Mesothelial cell of epicardium (in vitro differentiated cells): ENCODE results near the gene AKT1S1. TPM values are rescaled to one million over a fixed set of nuclear protein-coding genes. Genes with fewer than 3 reads are reported as not detected.

Experiments used
- DNase-seq, 2 experiments: peaks; one replicate each; pipeline ENCODE4 v3.0.0; 2021; ENCODE audit warnings: low spot score in 2 of 2; ENCODE audit not compliant: unreplicated experiment in 2 of 2
- H3K27ac Mint-ChIP-seq: 2 replicates; pipeline ENCODE4 v1.8.0; 2021; ENCODE audit warnings: mixed read lengths
- H3K27me3 Mint-ChIP-seq: 2 replicates; pipeline ENCODE4 v1.8.0; 2021; ENCODE audit warnings: low read depth, mixed read lengths
- H3K36me3 Mint-ChIP-seq: 2 replicates; pipeline ENCODE4 v1.8.0; 2021; ENCODE audit warnings: mixed read lengths
- H3K4me1 Mint-ChIP-seq: 2 replicates; pipeline ENCODE4 v1.8.0; 2021; ENCODE audit warnings: mixed read lengths
- H3K4me3 Mint-ChIP-seq: 2 replicates; pipeline ENCODE4 v1.8.0; 2021; ENCODE audit warnings: mild to moderate bottlenecking, moderate library complexity, mixed read lengths
- H3K9me3 Mint-ChIP-seq: 2 replicates; pipeline ENCODE4 v1.8.0; 2021; ENCODE audit warnings: mixed read lengths
- total RNA-seq: library from RNA; stranded (reverse); gene quantifications from 3 replicates; pipeline ENCODE4 v1.2.1, GENCODE V29; 2021
- TF ChIP-seq, protein P1 (sequence below): fragments of 200-600 bp; sonication (generic); IDR thresholded peaks from one replicate; pipeline ENCODE4 v1.5.0; 2021; ENCODE audit warnings: antibody characterized with exemption; ENCODE audit not compliant: unreplicated experiment

Gene AKT1S1
- total RNA-seq, 1 donor from 2014 or later: 41.8 TPM

DNA sequence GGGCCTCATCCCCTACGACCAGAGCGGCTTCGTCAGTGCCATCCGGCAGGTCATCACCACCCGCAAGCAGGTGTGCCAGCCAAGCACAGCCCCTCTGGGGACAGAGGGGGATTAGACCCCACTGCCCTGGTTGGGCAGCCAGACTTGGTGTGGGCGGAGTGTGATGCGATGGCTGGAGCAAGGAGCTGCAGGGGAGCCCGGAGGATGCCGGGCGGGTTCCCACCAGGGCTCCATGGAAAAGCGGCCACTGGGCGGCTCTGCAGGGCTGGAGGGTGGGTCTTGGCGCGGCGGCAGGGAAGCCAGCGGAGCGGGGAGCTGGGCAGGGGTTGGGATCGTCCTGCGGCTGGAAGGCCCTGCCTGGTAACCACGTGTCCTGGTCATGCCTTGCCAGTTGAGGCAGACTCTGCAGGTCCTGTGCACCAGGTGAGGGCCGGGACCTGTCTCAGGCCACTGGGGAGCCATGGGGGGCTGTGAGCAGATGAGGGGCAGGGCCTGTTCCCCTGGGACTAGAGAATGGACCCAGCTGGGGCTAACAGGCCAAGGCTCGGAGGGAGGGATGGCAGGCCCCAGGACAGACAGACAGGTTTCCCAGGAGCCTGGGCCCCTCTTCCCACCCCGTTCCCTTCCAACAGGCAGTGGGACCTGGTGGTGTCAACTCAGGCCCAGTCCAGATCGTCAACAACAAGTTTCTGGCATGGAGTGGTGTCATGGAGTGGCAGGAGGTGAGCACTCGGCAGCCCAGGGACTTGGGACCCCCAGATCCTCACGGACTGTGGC is 19.9 kb downstream of the AKT1S1 start:
- no peaks in the 10 kb centered on the region for H3K27me3 Mint-ChIP-seq
- DNase-seq: no peak
- peaks cover 9% of the 10 kb centered on the region for H3K36me3 Mint-ChIP-seq
- no peak overlapping the region for H3K4me3 Mint-ChIP-seq
- no peak overlapping the region for H3K27ac Mint-ChIP-seq
- no peaks in the 10 kb centered on the region for H3K9me3 Mint-ChIP-seq
- TF ChIP-seq, protein P1, sequence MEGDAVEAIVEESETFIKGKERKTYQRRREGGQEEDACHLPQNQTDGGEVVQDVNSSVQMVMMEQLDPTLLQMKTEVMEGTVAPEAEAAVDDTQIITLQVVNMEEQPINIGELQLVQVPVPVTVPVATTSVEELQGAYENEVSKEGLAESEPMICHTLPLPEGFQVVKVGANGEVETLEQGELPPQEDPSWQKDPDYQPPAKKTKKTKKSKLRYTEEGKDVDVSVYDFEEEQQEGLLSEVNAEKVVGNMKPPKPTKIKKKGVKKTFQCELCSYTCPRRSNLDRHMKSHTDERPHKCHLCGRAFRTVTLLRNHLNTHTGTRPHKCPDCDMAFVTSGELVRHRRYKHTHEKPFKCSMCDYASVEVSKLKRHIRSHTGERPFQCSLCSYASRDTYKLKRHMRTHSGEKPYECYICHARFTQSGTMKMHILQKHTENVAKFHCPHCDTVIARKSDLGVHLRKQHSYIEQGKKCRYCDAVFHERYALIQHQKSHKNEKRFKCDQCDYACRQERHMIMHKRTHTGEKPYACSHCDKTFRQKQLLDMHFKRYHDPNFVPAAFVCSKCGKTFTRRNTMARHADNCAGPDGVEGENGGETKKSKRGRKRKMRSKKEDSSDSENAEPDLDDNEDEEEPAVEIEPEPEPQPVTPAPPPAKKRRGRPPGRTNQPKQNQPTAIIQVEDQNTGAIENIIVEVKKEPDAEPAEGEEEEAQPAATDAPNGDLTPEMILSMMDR: no peak
- H3K4me1 Mint-ChIP-seq: peaks cover 17% of the 10 kb centered on the region

DNA sequence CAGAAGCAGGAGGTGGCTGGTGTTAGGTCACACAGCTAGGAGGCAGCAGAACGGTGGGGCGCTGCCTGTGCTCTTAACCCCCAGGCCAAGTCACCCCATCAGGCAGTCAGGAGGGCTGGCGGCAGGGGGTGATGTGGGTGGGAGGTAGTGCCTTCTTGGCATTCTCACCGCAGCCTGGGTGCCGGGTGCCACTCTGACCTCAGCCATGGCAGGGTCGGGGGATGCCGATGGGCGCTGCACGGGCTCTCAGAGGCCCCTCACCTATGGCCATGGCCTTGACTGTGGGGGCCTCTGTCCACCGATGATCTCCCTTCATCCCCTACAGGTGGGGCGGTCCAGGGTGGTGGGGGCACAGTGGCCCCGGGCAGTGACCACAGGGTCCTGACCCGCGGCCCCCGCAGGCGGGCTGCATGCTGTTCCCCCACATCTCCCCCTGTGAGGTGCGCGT is 20.6 kb downstream of the AKT1S1 start:
- TF ChIP-seq, protein P1: no peak
- H3K27ac Mint-ChIP-seq: no peak overlapping the region
- H3K4me3 Mint-ChIP-seq: no peak overlapping the region
- DNase-seq: no peak
- no peaks in the 10 kb centered on the region for H3K9me3 Mint-ChIP-seq
- no peaks in the 10 kb centered on the region for H3K27me3 Mint-ChIP-seq
- peaks cover 9% of the 10 kb centered on the region for H3K36me3 Mint-ChIP-seq
- peaks cover 21% of the 10 kb centered on the region for H3K4me1 Mint-ChIP-seq

DNA sequence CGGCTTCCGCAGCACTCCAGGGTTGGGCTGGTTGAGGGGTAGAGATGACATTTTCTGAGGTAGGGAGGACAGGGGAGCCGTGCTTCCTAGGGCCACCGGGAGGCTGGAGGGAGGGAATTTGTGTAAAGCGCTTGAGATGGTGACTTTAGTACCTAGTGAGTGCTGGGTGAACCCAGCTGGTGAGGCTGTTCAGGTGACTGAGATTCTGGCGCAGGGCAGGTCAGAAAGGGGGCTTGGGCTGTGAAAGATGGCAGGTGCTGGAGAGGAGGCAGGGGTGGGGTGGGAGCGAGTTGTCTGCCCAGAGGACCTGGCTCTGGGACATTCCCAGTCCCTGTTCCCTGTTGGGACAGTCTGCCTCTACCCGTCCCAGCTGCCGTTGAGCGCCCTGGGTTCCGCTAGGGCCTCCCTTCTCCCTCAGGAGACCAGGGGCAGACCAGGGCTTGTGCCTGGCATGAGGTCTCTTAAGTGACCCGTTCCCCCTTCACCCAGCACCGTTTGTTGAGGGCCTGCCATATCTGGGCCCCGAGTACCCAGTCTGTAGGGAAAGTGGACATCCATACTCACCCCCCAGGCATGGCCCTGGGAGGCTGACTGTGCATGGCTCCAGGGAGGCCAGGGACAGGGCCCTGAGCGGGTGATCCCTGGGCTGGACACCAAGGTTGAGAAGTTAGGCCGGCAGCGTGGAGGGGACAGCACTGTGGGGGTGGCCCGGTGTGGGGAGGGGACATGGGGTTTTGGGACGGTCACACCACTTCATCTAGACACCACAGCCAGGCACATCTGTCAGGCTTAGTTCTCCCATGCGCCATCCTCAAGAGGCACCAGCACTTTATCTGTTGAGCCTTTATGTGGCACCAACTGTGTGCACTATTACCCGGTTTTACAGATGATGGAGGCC is 21.2 kb downstream of the AKT1S1 start:
- no peak overlapping the region for H3K4me3 Mint-ChIP-seq
- no peak for DNase-seq
- peaks cover 7% of the 10 kb centered on the region for H3K36me3 Mint-ChIP-seq
- TF ChIP-seq, protein P1: no peak
- H3K27ac Mint-ChIP-seq: peak overlapping the region; percentile 53
- no peaks in the 10 kb centered on the region for H3K27me3 Mint-ChIP-seq
- H3K9me3 Mint-ChIP-seq: no peaks in the 10 kb centered on the region
- peaks cover 19% of the 10 kb centered on the region for H3K4me1 Mint-ChIP-seq

DNA sequence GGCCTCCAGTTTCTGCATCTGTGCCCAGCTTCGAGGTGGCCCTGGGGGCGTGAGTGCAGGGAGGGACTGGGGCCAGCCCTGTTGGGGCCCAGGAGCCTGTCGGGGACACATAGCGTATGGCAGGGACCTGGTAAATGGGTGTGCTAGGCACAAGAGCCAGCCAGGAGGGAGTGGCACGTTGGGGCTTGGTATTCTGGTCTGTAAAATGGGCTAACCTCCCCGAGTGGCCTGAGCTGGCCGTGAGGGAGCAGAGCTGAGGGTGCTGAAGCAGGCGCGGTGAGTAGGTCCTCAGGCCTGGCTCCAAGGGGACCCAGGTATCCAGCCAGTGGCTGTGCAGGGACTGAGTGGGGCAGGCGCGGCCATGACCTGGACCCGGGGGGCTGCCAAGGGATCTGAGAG is 21.9 kb downstream of the AKT1S1 start:
- no peak overlapping the region for H3K4me3 Mint-ChIP-seq
- H3K9me3 Mint-ChIP-seq: peaks cover under 1% of the 10 kb centered on the region
- H3K27me3 Mint-ChIP-seq: no peaks in the 10 kb centered on the region
- TF ChIP-seq, protein P1: no peak
- H3K36me3 Mint-ChIP-seq: peaks cover 7% of the 10 kb centered on the region
- peaks cover 19% of the 10 kb centered on the region for H3K4me1 Mint-ChIP-seq
- peak overlapping the region; percentile 53 for H3K27ac Mint-ChIP-seq
- no peak for DNase-seq

DNA sequence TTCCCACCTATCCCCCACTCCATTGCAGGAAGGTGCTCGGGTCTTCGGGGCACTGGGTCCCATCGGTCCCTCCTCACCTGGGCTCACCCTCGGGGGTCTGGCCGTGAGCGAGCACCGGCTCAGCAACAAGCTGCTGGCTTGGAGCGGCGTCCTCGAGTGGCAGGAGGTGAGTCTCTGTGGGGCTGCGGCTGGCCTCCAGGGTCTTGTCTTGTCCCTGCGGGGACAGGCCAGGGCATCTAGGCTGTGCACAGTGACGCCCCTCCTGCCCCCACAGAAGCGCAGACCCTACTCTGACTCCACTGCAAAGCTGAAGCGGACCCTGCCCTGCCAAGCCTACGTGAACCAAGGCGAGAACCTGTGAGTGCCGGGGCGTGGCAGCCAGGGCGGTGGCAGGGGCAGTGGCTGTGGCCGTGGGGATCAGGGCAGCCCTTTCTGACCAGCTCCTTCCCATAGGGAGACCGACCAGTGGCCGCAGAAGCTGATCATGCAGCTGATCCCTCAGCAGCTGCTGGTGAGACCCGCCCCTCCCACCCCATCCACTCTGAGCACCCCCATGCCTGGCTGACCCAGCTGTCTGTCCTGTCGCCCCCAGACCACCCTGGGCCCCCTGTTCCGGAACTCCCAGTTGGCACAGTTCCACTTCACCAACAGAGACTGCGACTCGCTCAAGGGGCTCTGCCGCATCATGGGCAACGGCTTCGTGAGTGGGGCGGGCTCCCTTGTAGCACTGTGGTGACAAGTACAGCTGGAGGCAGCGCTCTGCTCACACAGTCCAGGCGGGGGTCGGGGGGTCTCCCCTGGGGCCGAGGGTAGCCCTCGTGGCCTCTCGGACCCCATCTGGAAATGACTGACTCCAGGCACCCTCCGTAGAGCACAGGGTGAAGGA is 22.5 kb downstream of the AKT1S1 start:
- Mint-ChIP-seq H3K27ac (no peak overlapping the region), H3K4me1 (peaks cover 25% of the 10 kb centered on the region), H3K9me3 (peaks cover 7% of the 10 kb centered on the region), H3K36me3 (peaks cover 14% of the 10 kb centered on the region), H3K4me3 (no peak overlapping the region), H3K27me3 (no peaks in the 10 kb centered on the region)
- TF ChIP-seq, protein P1: no peak
- no peak for DNase-seq
